IMR-90 (cell line): Measurements from ENCODE around the gene CTPS1. TPM values are rescaled to one million over a fixed set of nuclear protein-coding genes. Genes with fewer than 3 reads are reported as not detected.

Experiments
- ATAC-seq: fragments of 200-7000 bp; cut with Tn5 transposase; 2 replicates; pipeline ENCODE4 v1.9.1; 2020; ENCODE audit warnings: low read depth, mild to moderate bottlenecking, moderate library complexity
- BruUV-seq: library from RNA; stranded (reverse); fragments of 400-500 nt; replicated peaks from 2 replicates; lab custom pipeline; 2021; lab: Mats Ljungman, UMichigan
- CTCF ChIA-PET: fragments of 300-600 bp; formaldehyde crosslinking; extraction: SDS; loops from one replicate; lab custom pipeline; 2021; ENCODE audit warnings: antibody characterized with exemption; lab: Yijun Ruan, JAX
- POLR2A ChIA-PET: fragments of 300-600 bp; sonication (Branson Sonifier 250); formaldehyde crosslinking; loops from one replicate; lab custom pipeline; 2022; ENCODE audit warnings: antibody characterized with exemption; ENCODE audit not compliant: unreplicated experiment; lab: Charles Lee
- DNase-seq: peaks from one replicate; pipeline ENCODE4 v3.0.0; 2013
- H2AFZ ChIP-seq: replicated peaks from 2 replicates; pipeline ENCODE3; 2013; ENCODE audit warnings: low read length, mild to moderate bottlenecking; ENCODE audit not compliant: poor library complexity
- H2AK5ac ChIP-seq: 2 replicates; pipeline ENCODE4 v1.6.1; 2013; ENCODE audit warnings: low read depth, low read length, inconsistent platforms
- H2AK9ac ChIP-seq: replicated peaks from 2 replicates; pipeline ENCODE3; 2013; ENCODE audit warnings: mild to moderate bottlenecking, low read depth, low read length, moderate library complexity; ENCODE audit not compliant: poor library complexity
- H2BK120ac ChIP-seq: 2 replicates; pipeline ENCODE4 v1.6.1; 2013; ENCODE audit warnings: low read depth, low read length, inconsistent platforms
- H2BK15ac ChIP-seq: 3 replicates; pipeline ENCODE4 v1.6.1; 2013; ENCODE audit warnings: low read depth, low read length, inconsistent platforms
- H2BK20ac ChIP-seq: 2 replicates; pipeline ENCODE4 v1.6.1; 2013; ENCODE audit warnings: low read depth, mild to moderate bottlenecking, inconsistent platforms, low read length, moderate library complexity
- H2BK5ac ChIP-seq: 2 replicates; pipeline ENCODE4 v1.6.1; 2013; ENCODE audit warnings: mild to moderate bottlenecking, low read depth, low read length, inconsistent platforms; ENCODE audit not compliant: poor library complexity, severe bottlenecking
- H3K14ac ChIP-seq: replicated peaks from 2 replicates; pipeline ENCODE4 v1.6.1; 2013; ENCODE audit warnings: low read depth, low read length, inconsistent platforms
- H3K18ac ChIP-seq: 2 replicates; pipeline ENCODE4 v1.6.1; 2013; ENCODE audit warnings: low read depth, low read length, control low read depth
- H3K23ac ChIP-seq: 2 replicates; pipeline ENCODE4 v1.6.1; 2013; ENCODE audit warnings: low read depth, low read length, inconsistent platforms
- H3K27ac ChIP-seq: 2 replicates; pipeline ENCODE4 v1.5.1; 2013; ENCODE audit warnings: mild to moderate bottlenecking, control low read depth, low read length; ENCODE audit not compliant: insufficient read depth
- H3K27me3 ChIP-seq: 2 replicates; pipeline ENCODE4 v1.6.1; 2013; ENCODE audit warnings: low read length; ENCODE audit not compliant: control insufficient read depth, insufficient read depth
- H3K36me3 ChIP-seq: 2 replicates; pipeline ENCODE4 v1.6.1; 2013; ENCODE audit warnings: low read length, mixed read lengths; ENCODE audit not compliant: control insufficient read depth, insufficient read depth
- H3K4ac ChIP-seq: 2 replicates; pipeline ENCODE4 v1.6.1; 2013; ENCODE audit warnings: low read depth, low read length, inconsistent platforms
- H3K4me1 ChIP-seq: 2 replicates; pipeline ENCODE4 v1.6.1; 2013; ENCODE audit warnings: low read length, mixed read lengths; ENCODE audit not compliant: control insufficient read depth, insufficient read depth
- H3K4me2 ChIP-seq: 2 replicates; pipeline ENCODE4 v1.6.1; 2013; ENCODE audit warnings: low read depth, mild to moderate bottlenecking, control low read depth, low read length, moderate library complexity
- H3K4me3 ChIP-seq: 2 replicates; pipeline ENCODE4 v1.5.1; 2013; ENCODE audit warnings: low read depth, mild to moderate bottlenecking, control low read depth, low read length, moderate library complexity; ENCODE audit not compliant: insufficient read depth
- H3K56ac ChIP-seq: 2 replicates; pipeline ENCODE4 v1.6.1; 2013; ENCODE audit warnings: low read length, inconsistent platforms; ENCODE audit not compliant: insufficient read depth; ENCODE audit errors: extremely low read depth
- H3K79me1 ChIP-seq, 2 experiments: 2 replicates each; pipeline ENCODE4 v1.6.1; 2013; ENCODE audit warnings: low read length in 2 of 2, inconsistent platforms in 1 of 2, low read depth in 1 of 2
- H3K9ac ChIP-seq: 2 replicates; pipeline ENCODE4 v1.6.1; 2013; ENCODE audit warnings: low read depth, low read length, control low read depth
- H3K9me1 ChIP-seq: 2 replicates; pipeline ENCODE4 v1.6.1; 2013; ENCODE audit warnings: low read length, inconsistent platforms; ENCODE audit not compliant: insufficient read depth
- H3K9me3 ChIP-seq: 2 replicates; pipeline ENCODE4 v1.6.1; 2013; ENCODE audit warnings: low read length; ENCODE audit not compliant: control insufficient read depth, insufficient read depth
- H4K20me1 ChIP-seq: 2 replicates; pipeline ENCODE4 v1.6.1; 2013; ENCODE audit warnings: low read length, inconsistent platforms; ENCODE audit not compliant: insufficient read depth
- H4K5ac ChIP-seq: 2 replicates; pipeline ENCODE4 v1.6.1; 2013; ENCODE audit warnings: mild to moderate bottlenecking, low read depth, low read length, control low read depth
- H4K8ac ChIP-seq, 2 experiments: 2 replicates each; pipeline ENCODE4 v1.6.1; 2013; ENCODE audit warnings: low read depth in 2 of 2, low read length in 2 of 2, control low read depth in 1 of 2, inconsistent platforms in 1 of 2
- H4K91ac ChIP-seq: 2 replicates; pipeline ENCODE4 v1.6.1; 2013; ENCODE audit warnings: low read depth, low read length, inconsistent platforms; ENCODE audit not compliant: insufficient read depth
- BHLHE40 ChIP-seq: fragments of 150-350 bp; IDR thresholded peaks from 2 replicates; pipeline ENCODE4 v1.6.1; 2016; ENCODE audit warnings: mild to moderate bottlenecking, low read depth, low read length
- CEBPB ChIP-seq: IDR thresholded peaks from 2 replicates; pipeline ENCODE4 v1.6.1; 2012; ENCODE audit warnings: low read depth, low read length, improper control_type of control experiment
- CHD1 ChIP-seq: IDR thresholded peaks from 2 replicates; pipeline ENCODE4 v1.6.1; 2012; ENCODE audit warnings: low read depth, low read length, improper control_type of control experiment
- FOS ChIP-seq: fragments of 150-350 bp; IDR thresholded peaks from 2 replicates; pipeline ENCODE4 v1.6.1; 2016; ENCODE audit warnings: low read depth, low read length
- MAFK ChIP-seq: IDR thresholded peaks from 2 replicates; pipeline ENCODE4 v1.6.1; 2012; ENCODE audit warnings: low read depth, low read length, improper control_type of control experiment
- MAZ ChIP-seq: IDR thresholded peaks from 2 replicates; pipeline ENCODE4 v1.6.1; 2012; ENCODE audit warnings: low read depth, mild to moderate bottlenecking, low read length, improper control_type of control experiment, moderate library complexity, borderline replicate concordance
- MXI1 ChIP-seq: IDR thresholded peaks from 2 replicates; pipeline ENCODE4 v1.6.1; 2012; ENCODE audit warnings: low read depth, mild to moderate bottlenecking, low read length, moderate library complexity, borderline replicate concordance
- NFE2L2 ChIP-seq: fragments of 150-350 bp; IDR thresholded peaks from 2 replicates; pipeline ENCODE4 v1.6.1; 2016; ENCODE audit warnings: low read depth, mild to moderate bottlenecking, low read length
- POLR2A ChIP-seq: IDR thresholded peaks from 2 replicates; pipeline ENCODE4 v1.6.1; 2012; ENCODE audit warnings: mild to moderate bottlenecking, low read depth, low read length
- RAD21 ChIP-seq: IDR thresholded peaks from 2 replicates; pipeline ENCODE4 v1.6.1; 2012; ENCODE audit warnings: low read length, improper control_type of control experiment
- RCOR1 ChIP-seq: IDR thresholded peaks from 2 replicates; pipeline ENCODE4 v1.6.1; 2012; ENCODE audit warnings: mild to moderate bottlenecking, low read length, improper control_type of control experiment; ENCODE audit not compliant: insufficient replicate concordance
- RFX5 ChIP-seq: IDR thresholded peaks from 2 replicates; pipeline ENCODE4 v1.8.0; 2012; ENCODE audit warnings: low read depth, mild to moderate bottlenecking, low read length, moderate library complexity
- SMC3 ChIP-seq: fragments of 150-350 bp; IDR thresholded peaks from 2 replicates; pipeline ENCODE4 v1.6.1; 2016; ENCODE audit warnings: low read depth, mild to moderate bottlenecking, antibody characterized with exemption, low read length, moderate library complexity
- WGBS, 2 experiments: methylation state at CpG; one replicate each; pipeline versions ENCODE4 v1.1.5 to v1.1.7; 2013; ENCODE audit warnings: missing lambda C conversion rate in 2 of 2; ENCODE audit not compliant: insufficient read length in 1 of 2; ENCODE audit errors: extremely low coverage in 2 of 2; 5-methylcytosine and 5-hydroxymethylcytosine counted together
- dilution Hi-C: fragments of 300-500 bp; cut with HindIII; formaldehyde crosslinking; loops from one replicate; pipeline ENCODE4 v1.14.3; 2018; ENCODE audit warnings: low sequenced_read_pairs; ENCODE audit not compliant: unreplicated experiment
- in situ Hi-C: fragments of 300-500 bp; cut with MboI; formaldehyde crosslinking; loops from 3 replicates; pipeline ENCODE4 v1.14.3; 2019; ENCODE audit warnings: low sequenced_read_pairs, inconsistent platforms, mixed read lengths
- intact Hi-C: fragments of 100-400 bp; cut with micrococcal nuclease; formaldehyde crosslinking; loops from 2 replicates; pipeline ENCODE4 v1.10.0; 2022
- polyA plus RNA-seq, 3 experiments: library from polyadenylated mRNA; depleted of rRNA; stranded (reverse); fragments of >200 nt; gene quantifications; 2 replicates each; pipeline ENCODE4 v1.2.3, GENCODE V29; 2012; ENCODE audit warnings: low replicate concordance in 1 of 3
- total RNA-seq: library from RNA; depleted of rRNA; stranded (reverse); fragments of >200 nt; gene quantifications from 2 replicates; pipeline ENCODE4 v1.2.3, GENCODE V29; 2012
- TF ChIP-seq, protein P1 (sequence below): fragments of 150-350 bp; IDR thresholded peaks from 2 replicates; pipeline ENCODE4 v1.6.1; 2017; ENCODE audit warnings: mild to moderate bottlenecking, antibody characterized with exemption, low read length, low read depth
- TF ChIP-seq, protein P2 (sequence below): conservative IDR thresholded peaks from 2 replicates; pipeline ENCODE4 v1.5.1; 2012; ENCODE audit warnings: mild to moderate bottlenecking, low read depth, low read length, improper control_type of control experiment
- TF ChIP-seq, protein P3 (sequence below): fragments of 150-350 bp; IDR thresholded peaks from 2 replicates; pipeline ENCODE4 v1.6.1; 2016; ENCODE audit warnings: low read depth, mild to moderate bottlenecking, low read length, moderate library complexity, borderline replicate concordance

CTPS1 gene
- total and polyA plus RNA-seq, 2 of the 4 experiments (the other 2 are of a cell fraction) = 40.4 to 41.0 TPM

DNA sequence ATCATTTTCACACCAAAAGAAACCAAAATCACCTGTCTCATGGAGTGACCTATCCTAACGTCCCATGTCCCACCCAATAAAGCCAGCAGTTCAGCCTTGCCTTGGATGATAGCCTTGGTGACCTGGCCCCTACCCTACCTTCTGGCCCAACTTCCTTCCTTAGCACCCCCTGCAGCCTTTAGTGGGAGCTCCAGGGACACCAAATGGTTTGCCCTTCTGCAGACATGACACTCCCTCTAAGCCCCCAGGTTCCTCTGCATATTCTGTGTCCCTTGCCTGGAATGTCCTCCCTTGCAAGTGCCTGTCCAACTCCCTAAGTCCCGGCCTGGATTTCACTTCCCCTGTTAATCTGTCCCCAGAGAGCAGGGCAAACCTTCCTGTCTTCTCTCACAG is 39.9 kb downstream of the CTPS1 start:
- ChIA-PET CTCF (no interaction called here), POLR2A (no interaction called here)
- Histone ChIP-seq H2BK120ac (no peak overlapping the region), H3K18ac (no peak overlapping the region), H3K4me2 (no peak overlapping the region), H3K14ac (no peak overlapping the region), H2AK5ac (no peak overlapping the region), H2BK15ac (no peak overlapping the region), H3K9me3 (no peaks in the 10 kb centered on the region), H4K20me1 (peaks cover 9% of the 10 kb centered on the region; the same call in 1 of the 2 replicates), H2BK20ac (no peak overlapping the region), H3K79me1 (peaks cover 0 to 8% of the 10 kb centered on the region in 2 experiments; a peak in 3 of 4 replicates), H2BK5ac (no peak overlapping the region), H2AK9ac (peak overlapping the region; percentile 24), H4K8ac (no peak overlapping the region), H3K4ac (no peak overlapping the region), H3K9ac (no peak overlapping the region), H2AFZ (no peak overlapping the region), H4K91ac (no peak overlapping the region), H3K27me3 (no peaks in the 10 kb centered on the region), H4K5ac (no peak overlapping the region), H3K4me3 (no peak overlapping the region), H3K9me1 (peaks cover 11% of the 10 kb centered on the region; the same call in 1 of the 2 replicates), H3K23ac (no peak overlapping the region), H3K36me3 (peaks cover 11% of the 10 kb centered on the region), H3K27ac (no peak overlapping the region), H3K56ac (no peak overlapping the region), H3K4me1 (peaks cover 5% of the 10 kb centered on the region)
- DNase-seq = no peak
- no TSS peak for BruUV-seq
- 86% methylated on average over 1 of the region's 2 CpGs; no CpG with 5 or more reads in 1 of the 2 experiments for WGBS, 2 experiments
- intact Hi-C loops (no loop called here), in situ Hi-C loops (no loop called here), dilution Hi-C loops (no loop called here)
- TF ChIP-seq NFE2L2 (no peak), RFX5 (no peak), MXI1 (no peak), MAFK (no peak), CHD1 (no peak), RCOR1 (no peak), POLR2A (no peak), MAZ (no peak), CEBPB (no peak), RAD21 (no peak), BHLHE40 (no peak), SMC3 (no peak), FOS (no peak)
- TF ChIP-seq, protein P1, sequence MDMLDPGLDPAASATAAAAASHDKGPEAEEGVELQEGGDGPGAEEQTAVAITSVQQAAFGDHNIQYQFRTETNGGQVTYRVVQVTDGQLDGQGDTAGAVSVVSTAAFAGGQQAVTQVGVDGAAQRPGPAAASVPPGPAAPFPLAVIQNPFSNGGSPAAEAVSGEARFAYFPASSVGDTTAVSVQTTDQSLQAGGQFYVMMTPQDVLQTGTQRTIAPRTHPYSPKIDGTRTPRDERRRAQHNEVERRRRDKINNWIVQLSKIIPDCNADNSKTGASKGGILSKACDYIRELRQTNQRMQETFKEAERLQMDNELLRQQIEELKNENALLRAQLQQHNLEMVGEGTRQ = no peak
- TF ChIP-seq, protein P2, sequence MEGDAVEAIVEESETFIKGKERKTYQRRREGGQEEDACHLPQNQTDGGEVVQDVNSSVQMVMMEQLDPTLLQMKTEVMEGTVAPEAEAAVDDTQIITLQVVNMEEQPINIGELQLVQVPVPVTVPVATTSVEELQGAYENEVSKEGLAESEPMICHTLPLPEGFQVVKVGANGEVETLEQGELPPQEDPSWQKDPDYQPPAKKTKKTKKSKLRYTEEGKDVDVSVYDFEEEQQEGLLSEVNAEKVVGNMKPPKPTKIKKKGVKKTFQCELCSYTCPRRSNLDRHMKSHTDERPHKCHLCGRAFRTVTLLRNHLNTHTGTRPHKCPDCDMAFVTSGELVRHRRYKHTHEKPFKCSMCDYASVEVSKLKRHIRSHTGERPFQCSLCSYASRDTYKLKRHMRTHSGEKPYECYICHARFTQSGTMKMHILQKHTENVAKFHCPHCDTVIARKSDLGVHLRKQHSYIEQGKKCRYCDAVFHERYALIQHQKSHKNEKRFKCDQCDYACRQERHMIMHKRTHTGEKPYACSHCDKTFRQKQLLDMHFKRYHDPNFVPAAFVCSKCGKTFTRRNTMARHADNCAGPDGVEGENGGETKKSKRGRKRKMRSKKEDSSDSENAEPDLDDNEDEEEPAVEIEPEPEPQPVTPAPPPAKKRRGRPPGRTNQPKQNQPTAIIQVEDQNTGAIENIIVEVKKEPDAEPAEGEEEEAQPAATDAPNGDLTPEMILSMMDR = no peak
- TF ChIP-seq, protein P3, sequence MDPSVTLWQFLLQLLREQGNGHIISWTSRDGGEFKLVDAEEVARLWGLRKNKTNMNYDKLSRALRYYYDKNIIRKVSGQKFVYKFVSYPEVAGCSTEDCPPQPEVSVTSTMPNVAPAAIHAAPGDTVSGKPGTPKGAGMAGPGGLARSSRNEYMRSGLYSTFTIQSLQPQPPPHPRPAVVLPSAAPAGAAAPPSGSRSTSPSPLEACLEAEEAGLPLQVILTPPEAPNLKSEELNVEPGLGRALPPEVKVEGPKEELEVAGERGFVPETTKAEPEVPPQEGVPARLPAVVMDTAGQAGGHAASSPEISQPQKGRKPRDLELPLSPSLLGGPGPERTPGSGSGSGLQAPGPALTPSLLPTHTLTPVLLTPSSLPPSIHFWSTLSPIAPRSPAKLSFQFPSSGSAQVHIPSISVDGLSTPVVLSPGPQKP = no peak
- ATAC-seq = no peak
